Measurements from ENCODE around the gene DPYD.

DPYD gene

GRCh38 chr1:97507863-97508262, 413.0 kb downstream of the DPYD start:
- no peak for DNase-seq

GRCh38 chr1:97506368-97506767, 414.5 kb downstream of the DPYD start:
- no peak for DNase-seq

GRCh38 chr1:97505816-97506215, 415.0 kb downstream of the DPYD start:
- DNase-seq: no peak

- DNase-seq: no peak
Observed at GRCh38 chr1:97505289-97505688, 415.5 kb downstream of the DPYD start.

GRCh38 chr1:97502360-97502759, 418.5 kb downstream of the DPYD start:
- no peak for DNase-seq

- DNase-seq: no peak
Observed at GRCh38 chr1:97501628-97502027, 419.2 kb downstream of the DPYD start.

GRCh38 chr1:97500760-97501159, 420.1 kb downstream of the DPYD start:
- no peak for DNase-seq

GRCh38 chr1:97499667-97500066, 421.2 kb downstream of the DPYD start:
- no peak for DNase-seq

- no peak for DNase-seq
Observed at GRCh38 chr1:97489834-97490233, 431.0 kb downstream of the DPYD start.

- DNase-seq: no peak
Observed at GRCh38 chr1:97488530-97488929, 432.3 kb downstream of the DPYD start.

GRCh38 chr1:97482022-97482421, 438.8 kb downstream of the DPYD start:
- DNase-seq: no peak

- no peak for DNase-seq
Observed at GRCh38 chr1:97467445-97467844, 453.4 kb downstream of the DPYD start.

- DNase-seq: no peak
Observed at GRCh38 chr1:97464305-97464704, 456.5 kb downstream of the DPYD start.

GRCh38 chr1:97461782-97462181, 459.1 kb downstream of the DPYD start:
- no peak for DNase-seq

- no peak for DNase-seq
Observed at GRCh38 chr1:97457446-97458089, 463.3 kb downstream of the DPYD start.

- no peak for DNase-seq
Observed at GRCh38 chr1:97451944-97452343, 468.9 kb downstream of the DPYD start.

- no peak for DNase-seq
Observed at GRCh38 chr1:97451046-97451826, 469.6 kb downstream of the DPYD start.

GRCh38 chr1:97441966-97442365, 478.9 kb downstream of the DPYD start:
- DNase-seq: no peak

- no peak for DNase-seq
Observed at GRCh38 chr1:97433824-97434177, 487.0 kb downstream of the DPYD start.

GRCh38 chr1:97433094-97433823, 487.6 kb downstream of the DPYD start:
- DNase-seq: no peak

GRCh38 chr1:97427371-97427770, 493.5 kb downstream of the DPYD start:
- no peak for DNase-seq

GRCh38 chr1:97424209-97424608, 496.6 kb downstream of the DPYD start:
- DNase-seq: no peak

- DNase-seq: no peak
Observed at GRCh38 chr1:97423403-97423802, 497.4 kb downstream of the DPYD start.

- no peak for DNase-seq
Observed at GRCh38 chr1:97417661-97418060, 503.2 kb downstream of the DPYD start.
